Measurements from ENCODE around the gene WDR27.
A peak's percentile ranks its signal among the peaks of the same experiment; 100 is the strongest.
"Not testable (repeated sequence)": the region's sequence is repeated elsewhere in the genome, so short reads cannot be mapped to it uniquely, and the experiment has no call there.

The WDR27 gene

GRCh38 chr6:169709293-169709692 lies 7.5 kb upstream of the WDR27 start:
- DNase-seq (ENCODE audit: low spot score) = no peak

GRCh38 chr6:169707772-169708171 lies 5.9 kb upstream of the WDR27 start:
- DNase-seq (ENCODE audit: low spot score) = no peak

- no peak for DNase-seq (ENCODE audit: low spot score)
These were observed 1.0 kb upstream of the WDR27 start for GRCh38 chr6:169702840-169703246.

GRCh38 chr6:169701311-169701953 lies 397 bp downstream of the WDR27 start:
- DNase-seq (ENCODE audit: low spot score) = peak; percentile 35

DNA sequence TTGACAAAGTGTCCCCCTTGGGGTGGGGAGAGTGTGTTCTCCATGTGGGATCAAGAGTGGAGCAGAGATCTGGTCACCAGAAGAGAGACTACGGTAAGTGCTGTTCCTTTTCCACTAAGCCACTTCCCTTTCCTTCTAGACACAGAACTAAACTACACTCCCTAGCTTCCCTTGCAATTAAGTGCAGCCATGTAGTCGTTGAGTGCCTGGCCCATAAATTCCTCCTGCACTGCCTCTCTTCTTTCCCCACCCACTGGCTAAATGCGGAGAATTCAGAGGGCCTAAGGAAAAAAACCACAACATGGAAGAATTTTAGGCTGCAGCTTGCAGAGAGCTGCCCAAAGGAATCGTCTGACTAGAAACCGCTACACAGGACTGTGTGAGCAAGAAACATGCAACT lies 1.5 kb downstream of the WDR27 start:
- peak; percentile 45 for DNase-seq (ENCODE audit: low spot score)

- not testable (repeated sequence) for DNase-seq (ENCODE audit: low spot score)
These were observed 4.7 kb downstream of the WDR27 start for GRCh38 chr6:169697115-169697514.

- DNase-seq (ENCODE audit: low spot score) = no peak
These were observed 6.7 kb downstream of the WDR27 start for GRCh38 chr6:169695131-169695530.

DNA sequence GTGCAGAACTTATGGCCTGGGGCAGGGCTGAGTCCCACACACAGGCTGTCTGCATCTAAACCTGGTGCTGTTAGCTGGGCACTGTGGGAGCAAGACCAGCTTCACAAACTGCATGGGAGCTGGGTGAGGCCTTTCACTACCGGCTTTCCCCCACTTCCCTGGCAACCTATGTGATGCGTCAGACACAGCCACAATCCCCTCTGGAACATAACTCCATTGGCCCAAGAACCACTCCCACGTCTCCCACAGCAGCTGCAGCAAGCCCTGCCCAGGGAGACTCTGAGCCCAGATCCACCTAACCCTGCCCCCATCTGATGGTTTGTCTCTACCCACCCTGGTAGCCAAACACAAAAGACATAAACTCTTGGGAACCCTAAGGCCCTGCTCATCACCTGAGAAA lies 9.3 kb downstream of the WDR27 start:
- DNase-seq (ENCODE audit: low spot score) = no peak

GRCh38 chr6:169691260-169691659 lies 10.6 kb downstream of the WDR27 start:
- DNase-seq (ENCODE audit: low spot score) = no peak

DNA sequence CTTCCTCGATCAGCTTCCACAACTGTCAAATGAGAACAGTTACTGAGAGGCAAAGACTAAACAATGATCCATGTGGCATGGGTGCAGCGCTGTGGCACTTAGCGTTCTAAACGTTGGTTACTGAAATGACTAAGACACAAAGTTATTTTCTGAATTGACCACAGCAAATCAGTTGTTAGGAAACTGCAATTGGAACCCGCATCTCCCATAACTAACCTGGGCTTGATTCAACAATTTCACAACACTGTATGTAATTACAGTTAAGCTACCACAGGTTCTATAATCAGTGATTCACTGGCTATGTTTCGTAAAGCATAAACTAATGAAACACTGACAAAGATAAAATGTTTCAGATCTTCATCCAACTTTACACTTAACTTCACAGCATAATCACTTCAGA lies 12.5 kb downstream of the WDR27 start:
- DNase-seq (ENCODE audit: low spot score) = no peak

- no peak for DNase-seq (ENCODE audit: low spot score)
These were observed 16.0 kb downstream of the WDR27 start for GRCh38 chr6:169685860-169686259.

DNA sequence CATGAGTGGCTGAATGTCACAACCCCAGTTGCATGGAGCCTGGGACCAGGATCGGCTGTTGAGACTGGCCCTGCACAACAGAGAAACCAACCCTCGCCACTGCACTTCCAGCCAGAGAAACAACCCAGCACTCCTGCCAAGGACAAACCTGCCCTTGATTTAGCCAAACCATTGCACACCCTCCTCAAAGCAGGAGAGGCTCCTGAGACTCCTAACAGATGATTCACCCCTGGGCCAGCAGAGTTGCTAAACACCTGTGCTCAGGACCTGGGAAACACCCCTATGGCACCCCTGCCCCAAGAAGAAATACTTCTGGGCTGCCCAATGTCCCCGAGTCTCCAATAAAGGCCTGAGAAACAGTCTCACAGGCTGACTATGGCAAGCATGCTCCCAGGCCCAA lies 17.8 kb downstream of the WDR27 start:
- no peak for DNase-seq (ENCODE audit: low spot score)

GRCh38 chr6:169678342-169678741 lies 23.5 kb downstream of the WDR27 start:
- no peak for DNase-seq (ENCODE audit: low spot score)

- DNase-seq (ENCODE audit: low spot score) = no peak
These were observed 24.7 kb downstream of the WDR27 start for GRCh38 chr6:169677096-169677495.

GRCh38 chr6:169675011-169675410 lies 26.8 kb downstream of the WDR27 start:
- DNase-seq (ENCODE audit: low spot score) = no peak

DNA sequence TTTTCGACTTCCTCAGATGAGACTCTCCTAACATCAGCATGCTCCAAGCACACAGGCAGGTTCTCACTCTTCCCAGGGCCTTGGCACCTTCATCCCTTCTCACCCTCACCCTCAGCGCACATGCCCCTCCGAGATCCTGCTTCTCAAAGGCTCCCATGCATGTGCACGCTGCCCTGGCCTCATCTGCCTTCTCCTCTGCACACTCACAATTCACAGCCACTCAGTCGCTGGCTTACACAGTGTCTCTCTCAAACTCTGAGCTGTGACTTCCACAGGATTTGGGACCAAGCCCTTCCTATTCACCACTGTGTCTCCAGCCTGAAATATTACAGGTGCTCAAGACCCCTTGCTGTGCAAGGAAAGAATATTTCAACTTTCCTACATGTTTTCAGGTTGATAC lies 30.3 kb downstream of the WDR27 start:
- no peak for DNase-seq (ENCODE audit: low spot score)

DNA sequence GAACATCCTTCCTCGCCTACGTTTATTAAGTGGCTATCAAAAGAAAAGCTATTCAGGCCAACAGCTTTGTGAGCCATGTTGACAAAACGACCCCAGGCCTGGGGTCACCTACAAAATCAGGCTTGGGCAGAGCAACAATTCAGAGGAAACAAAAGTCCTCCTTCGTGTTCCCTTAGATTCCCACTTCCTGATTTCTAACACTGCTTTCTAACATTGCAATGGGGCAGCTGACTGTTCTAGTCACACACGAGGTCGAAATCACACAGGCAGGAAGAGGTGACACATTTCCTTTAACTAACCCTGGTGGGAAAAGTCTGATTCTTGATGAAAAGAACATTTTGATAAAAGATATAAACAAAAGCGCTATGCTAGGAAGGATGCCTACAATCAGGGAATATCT lies 31.9 kb downstream of the WDR27 start:
- DNase-seq (ENCODE audit: low spot score) = no peak

DNA sequence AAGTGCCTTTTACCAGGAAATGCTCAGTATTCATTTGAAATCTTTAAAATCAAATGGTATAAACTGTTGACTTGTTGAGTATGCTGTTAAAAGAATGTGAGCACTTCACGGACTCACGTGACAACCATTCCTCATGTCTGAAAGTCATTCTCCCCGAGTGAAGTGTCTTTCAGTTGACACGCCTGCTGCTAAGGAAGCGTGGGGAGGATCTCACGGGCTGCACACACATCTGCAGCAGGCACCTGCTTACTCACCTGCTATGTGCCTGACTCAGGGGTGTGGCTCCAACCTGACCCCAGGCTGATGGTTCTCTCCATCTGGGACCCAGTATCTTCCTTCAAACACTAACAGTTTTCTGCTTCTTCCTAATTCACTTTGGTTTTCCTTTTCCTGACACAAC lies 32.7 kb downstream of the WDR27 start:
- DNase-seq (ENCODE audit: low spot score) = no peak

DNA sequence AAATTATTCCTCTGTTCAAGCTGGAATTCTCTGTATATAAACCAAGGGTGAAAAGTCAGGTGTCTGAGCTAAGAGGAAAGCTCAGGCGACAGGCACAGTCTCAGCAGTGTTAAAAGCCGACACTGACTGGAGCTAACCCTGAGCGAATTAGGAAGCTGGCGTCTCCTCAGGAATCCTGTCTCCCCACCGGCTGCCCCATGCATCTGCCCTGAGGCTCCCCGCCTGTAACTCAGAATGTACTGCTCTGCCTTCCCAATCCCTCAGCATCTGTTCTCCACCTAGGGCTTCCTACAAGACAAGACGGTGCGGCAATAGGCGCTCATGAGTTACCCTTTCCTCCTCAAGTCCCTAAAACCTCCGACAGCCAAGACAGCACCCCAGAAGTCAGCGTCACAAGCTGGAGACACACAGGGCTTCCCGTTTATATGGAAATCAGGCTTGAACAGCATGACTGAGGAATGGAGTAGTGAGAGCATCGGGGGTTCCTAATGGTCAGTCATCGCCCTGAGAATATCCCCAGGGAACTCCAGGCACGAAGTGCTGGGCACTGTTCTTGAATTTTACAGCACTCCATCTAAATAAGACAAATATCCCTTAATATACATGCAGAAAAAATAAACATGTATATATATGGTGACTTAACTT lies 33.5 kb downstream of the WDR27 start:
- DNase-seq (ENCODE audit: low spot score) = no peak

- DNase-seq (ENCODE audit: low spot score) = no peak
These were observed 34.1 kb downstream of the WDR27 start for GRCh38 chr6:169667716-169668115.

- no peak for DNase-seq (ENCODE audit: low spot score)
These were observed 35.4 kb downstream of the WDR27 start for GRCh38 chr6:169666441-169666840.

- DNase-seq (ENCODE audit: low spot score) = no peak
These were observed 36.5 kb downstream of the WDR27 start for GRCh38 chr6:169665289-169665688.

GRCh38 chr6:169664227-169664626 lies 37.6 kb downstream of the WDR27 start:
- no peak for DNase-seq (ENCODE audit: low spot score)

GRCh38 chr6:169663468-169663867 lies 38.4 kb downstream of the WDR27 start:
- no peak for DNase-seq (ENCODE audit: low spot score)
